GM18909 (cell line): Measurements from ENCODE around the gene ZNF20.

Experiments used
- ATAC-seq: cut with Tn5 transposase; IDR thresholded peaks from one replicate; pipeline ENCODE4 v1.9.1; 2021; ENCODE audit warnings: mild to moderate bottlenecking; ENCODE audit not compliant: unreplicated experiment, poor library complexity

Gene ZNF20

DNA sequence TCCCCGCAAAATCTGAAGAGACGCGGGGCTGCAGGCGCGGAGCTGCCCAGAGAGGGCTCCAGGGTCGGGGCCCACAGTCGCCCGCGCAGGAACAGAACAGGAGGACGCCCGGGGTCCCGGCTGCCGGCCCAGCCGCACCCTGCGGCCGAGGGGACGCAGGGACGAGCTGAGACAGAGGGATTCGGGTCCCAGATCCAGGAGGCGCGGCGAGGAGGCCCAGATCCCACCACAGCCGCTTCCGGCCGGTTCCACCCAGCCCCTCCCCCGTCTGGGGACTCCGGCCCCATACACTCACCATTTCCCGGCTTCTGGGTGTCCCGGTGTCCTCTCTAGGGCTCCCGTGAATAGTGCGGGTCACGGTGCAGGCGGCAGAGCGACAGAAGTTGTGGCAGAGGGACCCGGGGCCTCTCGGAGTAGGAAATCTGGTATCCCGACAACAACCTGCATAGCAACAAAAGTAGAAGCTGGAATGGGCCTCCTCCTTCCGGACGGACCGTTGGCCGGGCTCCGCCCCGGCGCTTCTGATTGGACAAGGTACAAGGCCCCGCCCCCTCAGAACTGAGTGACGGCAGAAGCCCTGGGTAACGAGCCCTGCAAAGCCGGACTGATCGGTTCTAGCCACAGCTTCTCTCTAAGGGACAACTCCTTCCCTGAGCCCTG lies at the start of gene ZNF20:
Gene ZNF20, minus strand, starts transcription at position 466 of the 660 bp plus-strand sequence. Its CDS starts 168 bp downstream, at position 298.
- ATAC-seq: peak; percentile 92

- ATAC-seq: no peak
Measured at GRCh38 chr19:12187625-12188024, 47.5 kb upstream of the ZNF20 start.

- no peak for ATAC-seq
Measured at GRCh38 chr19:12180377-12180776, 40.2 kb upstream of the ZNF20 start.

DNA sequence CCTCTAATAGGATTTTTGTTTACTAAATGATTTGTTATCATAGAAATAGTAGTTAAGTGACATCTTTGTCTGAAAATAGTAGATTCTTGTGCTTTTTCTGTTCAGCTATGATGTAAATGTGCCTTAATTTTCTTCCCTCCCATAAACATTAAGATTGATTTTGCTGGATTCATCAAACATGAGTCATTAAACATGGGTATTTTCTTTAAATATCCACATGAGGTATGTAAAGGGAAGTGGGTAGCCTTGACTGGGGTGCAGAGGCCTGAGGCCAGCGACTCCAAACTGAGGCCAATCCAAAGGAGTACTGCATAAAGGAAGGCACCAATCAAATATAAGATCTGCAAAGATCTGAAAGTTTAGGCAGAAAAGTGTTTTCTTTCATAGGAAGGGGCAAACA lies 26.5 kb upstream of the ZNF20 start:
- ATAC-seq: no peak

DNA sequence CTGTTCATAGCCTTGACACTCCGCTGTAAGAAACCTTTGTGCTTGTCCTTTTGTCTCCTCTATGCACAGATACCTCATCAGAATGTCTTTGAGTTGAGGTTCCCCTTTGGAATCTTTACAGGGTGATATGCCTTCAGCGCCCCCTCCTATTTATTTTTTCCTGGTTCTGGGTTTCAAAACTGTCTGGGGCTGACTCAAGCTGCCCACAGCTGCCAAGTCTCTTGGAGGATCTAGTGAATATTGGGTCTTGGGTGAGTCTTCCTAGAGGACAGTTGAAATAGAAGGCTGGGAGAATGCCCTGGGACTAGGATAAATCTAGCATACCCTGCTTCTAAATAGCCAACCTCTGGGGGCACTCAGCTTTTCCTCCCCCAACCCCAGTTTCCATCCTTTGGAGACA lies 23.7 kb upstream of the ZNF20 start:
- ATAC-seq: no peak

DNA sequence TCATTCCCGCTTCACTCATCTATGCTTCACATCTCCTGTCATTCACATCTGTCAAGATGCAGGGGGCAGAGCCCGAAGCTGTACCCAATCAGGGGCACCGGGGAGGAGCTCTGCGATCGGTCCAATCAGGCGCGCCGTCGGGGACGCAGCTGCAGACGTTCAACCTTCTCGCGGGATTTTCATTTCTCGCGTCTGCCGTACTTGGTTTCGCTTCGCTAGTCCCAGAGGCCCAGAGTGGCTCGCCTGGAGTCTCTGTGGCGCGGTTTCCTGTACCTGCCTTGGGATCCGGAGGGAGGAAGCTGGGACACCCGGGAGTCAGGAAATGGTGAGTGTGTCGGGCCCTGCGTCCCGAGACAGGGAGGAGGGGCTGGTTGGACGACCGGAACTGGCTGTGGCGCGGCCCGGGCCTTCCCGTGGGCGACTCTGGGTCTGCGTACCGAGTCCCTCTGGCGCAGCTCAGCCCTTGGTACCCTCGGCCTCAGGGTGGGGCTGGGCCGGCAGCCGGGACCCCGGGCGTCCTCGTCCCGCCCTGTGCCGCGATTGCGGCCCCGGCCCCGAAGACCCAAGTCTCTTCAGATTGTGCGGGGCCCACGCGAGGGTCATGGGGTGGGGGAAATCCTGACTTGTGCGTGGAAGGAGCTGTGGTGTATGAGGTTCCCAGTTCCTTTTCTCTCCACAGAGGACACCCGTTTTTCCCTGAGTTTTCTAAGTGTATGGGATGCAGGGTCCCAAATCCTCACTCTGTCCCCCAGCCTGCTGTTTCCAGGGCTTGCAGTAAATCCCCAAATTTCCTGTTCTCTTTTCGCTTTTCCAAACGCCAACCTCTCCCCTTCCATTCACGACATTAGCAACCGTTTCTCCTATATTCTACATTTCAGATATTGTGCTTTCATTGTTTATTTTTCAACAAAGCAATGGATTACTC lies 23.0 kb upstream of the ZNF20 start, which contains the start of gene ZNF136:
Gene ZNF136, plus strand, starts transcription at position 215 of the 925 bp plus-strand sequence. Its CDS starts 108 bp downstream, at position 323.
- peak; percentile 96 for ATAC-seq

DNA sequence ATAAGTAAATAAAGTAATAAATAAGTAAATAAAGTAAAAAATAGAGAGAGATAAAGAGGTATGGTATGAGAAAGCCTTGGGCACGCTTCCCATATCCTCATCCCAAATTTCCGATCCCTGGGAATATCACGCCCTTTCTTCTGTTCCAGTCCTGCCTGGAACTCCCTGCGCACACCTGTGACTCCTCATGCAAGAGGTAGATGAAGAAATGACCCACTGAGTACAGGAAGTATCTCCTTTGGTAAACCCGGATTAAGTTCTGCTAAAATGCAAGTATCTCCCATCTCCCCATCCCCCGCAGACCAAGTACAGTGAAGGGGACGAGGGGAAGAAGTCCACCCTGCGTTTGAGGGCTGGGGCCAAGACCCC lies 22.3 kb upstream of the ZNF20 start:
- ATAC-seq: no peak

DNA sequence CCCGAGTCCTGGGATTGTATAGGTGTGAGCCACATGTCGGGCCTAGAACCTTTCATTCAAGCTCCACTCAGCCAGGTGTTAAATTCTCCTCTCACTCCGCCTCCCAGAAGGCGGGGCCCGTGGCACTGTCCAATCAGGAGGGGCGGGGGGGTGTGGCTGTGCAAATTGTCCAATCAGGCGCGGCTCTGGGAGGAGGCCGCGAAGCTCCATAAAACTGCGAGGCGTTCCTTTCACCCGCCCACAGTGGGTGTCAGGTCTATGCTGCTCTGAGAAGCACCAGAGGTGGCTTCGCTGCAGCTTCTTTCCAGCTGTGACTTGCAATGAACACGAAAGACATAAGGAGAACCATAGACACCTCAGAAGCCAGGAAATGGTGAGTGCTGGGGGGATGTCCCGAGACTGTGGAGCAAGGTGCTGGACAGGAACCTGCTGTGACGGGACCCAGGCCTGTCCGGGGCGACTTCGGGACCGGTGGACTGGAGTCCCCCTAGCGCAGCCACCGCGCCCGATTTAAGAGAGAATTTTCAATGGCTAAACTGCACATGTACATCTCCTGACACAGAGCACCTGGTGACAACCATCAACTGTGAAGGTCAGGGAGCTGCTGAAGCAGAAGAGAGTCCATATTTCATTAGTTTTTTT lies 19.7 kb upstream of the ZNF20 start:
- ATAC-seq: no peak

- peak; percentile 65 for ATAC-seq
Measured at GRCh38 chr19:12156223-12157058, 16.3 kb upstream of the ZNF20 start, which contains the start of gene ZNF625. TSS of gene ZNF625 (minus strand) at chr19:12156734. CDS start at chr19:12156558, 176 bp downstream.

DNA sequence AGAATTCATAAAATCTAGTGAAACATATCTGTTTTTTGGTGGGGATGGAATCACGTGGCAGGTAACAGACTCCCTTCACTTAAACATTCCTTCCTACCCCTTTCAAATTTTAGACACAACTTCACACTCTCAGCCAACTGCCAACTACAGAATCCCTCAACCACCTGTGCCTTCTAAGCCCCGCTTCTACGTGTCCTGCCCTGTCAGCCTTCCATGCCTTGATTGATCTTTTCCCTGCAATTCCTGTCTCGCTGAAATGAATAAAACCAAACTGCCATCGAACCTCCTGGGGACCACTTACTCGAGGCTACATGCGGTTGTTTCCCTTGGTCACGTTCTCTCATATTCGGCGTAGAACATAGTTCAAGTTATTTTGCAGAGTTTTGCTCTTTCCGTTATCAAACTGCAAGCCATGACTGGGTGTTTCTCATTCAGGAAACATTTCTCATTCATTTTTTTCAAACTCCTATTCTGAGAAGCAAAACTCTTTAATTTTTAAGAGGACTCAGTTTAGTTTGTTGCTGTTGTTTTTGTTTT lies 15.2 kb upstream of the ZNF20 start:
- ATAC-seq: no peak

DNA sequence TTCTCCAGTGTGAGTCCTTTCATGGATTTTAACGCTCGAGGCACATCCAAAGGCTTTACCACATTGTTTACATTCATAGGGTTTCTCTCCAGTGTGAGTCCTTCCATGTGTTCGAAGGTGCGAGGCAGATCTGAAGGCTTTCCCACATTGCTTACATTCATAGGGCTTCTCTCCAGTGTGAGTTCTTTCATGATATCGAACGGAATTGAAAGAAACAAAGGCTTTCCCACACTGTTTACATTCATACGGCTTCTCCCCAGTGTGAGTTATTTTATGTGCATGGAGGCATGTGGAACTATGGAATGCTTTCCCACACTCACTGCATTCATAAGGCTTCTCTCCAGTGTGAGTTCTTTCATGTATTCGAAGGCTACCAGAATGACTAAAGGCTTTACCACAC lies 5.2 kb upstream of the ZNF20 start:
- no peak for ATAC-seq

DNA sequence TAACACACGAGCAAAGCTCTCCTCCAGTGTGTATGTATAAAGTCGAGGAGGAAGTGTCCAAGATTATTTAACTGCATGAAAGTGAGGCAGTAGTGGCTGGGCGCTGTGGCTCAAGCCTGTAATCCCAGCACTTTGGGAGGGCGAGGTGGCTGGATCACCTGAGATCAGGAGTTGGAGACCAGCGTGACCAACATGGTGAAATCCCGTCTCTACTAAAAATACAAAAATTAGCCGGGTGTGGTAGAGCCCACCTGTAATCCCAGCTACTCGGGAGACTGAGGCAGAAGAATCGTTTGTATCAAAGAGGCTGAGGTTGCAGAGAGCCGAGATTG lies 1.2 kb upstream of the ZNF20 start:
- ATAC-seq: no peak

GRCh38 chr19:12140545-12141404 lies 625 bp upstream of the ZNF20 start:
- ATAC-seq: peak; percentile 51

DNA sequence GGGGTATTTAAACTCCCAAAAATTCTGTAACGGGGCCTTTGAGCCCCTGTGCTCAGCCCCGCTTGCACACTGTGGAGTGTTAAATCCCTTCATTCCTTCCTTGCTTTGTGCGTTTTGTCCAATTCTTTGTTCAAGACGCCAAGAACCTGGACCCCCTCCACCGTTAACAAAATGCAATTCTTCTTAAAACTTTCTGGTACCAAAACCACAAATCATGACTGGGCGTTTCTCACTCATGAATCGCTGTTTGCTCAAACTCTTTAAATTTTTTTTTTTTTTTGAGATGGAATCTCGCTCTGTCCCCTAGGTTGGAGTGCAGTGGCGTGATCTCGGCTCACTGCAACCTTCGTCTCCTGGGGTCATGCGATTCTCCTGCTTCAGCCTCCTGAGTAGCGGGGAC lies 881 bp downstream of the ZNF20 start:
- no peak for ATAC-seq

DNA sequence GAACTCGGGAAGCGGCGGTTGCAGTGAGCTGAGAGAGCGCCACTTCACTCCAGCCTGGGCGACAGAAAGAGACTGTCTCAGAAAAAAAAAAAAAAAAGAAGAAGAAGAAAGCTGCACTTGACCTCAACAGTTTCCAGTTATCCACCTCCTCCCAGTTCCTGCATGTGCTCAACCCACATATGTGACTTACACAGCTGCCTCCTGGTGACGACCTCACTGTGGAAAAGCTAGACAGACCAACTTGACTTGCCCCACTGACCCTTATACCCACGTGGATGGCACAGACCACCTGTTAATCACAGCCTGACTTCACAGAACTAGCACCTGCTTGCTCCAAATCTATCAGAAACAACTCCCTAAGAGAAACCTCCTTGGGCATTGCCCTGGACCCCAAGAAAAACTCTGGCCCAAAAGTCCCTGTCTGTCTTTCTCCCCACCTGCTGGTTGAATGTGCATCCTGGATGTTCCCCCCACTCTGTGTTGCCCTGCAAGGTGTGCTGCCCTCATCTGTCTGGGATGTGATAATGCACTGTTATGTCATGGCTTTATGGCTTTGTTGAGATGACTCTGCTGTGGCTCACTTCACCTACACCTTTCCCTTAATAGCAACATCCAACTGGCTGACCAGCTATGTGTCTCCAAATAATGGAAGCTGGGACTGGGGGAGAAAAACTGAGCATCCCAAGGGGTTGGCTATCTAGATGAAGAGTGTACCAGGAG lies 2.8 kb downstream of the ZNF20 start:
- no peak for ATAC-seq

DNA sequence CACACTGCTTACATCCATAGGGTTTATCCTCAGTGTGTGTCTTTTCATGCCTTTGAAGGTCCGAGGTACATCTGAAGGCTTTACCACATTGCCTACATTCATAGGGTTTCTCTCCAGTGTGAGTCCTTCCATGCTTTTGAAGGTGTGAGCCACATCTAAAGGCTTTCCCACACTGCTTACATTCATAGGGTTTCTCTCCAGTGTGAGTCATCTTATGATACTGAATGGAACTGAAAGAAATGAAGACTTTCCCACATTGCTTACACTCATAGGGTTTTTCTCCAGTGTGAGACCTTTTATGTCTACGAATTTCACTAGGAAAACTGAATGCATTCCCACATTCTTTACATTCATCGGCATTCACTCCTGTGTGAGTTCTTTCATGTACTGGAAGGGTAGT lies 7.1 kb downstream of the ZNF20 start:
- no peak for ATAC-seq

GRCh38 chr19:12126707-12127106 lies 13.4 kb downstream of the ZNF20 start:
- ATAC-seq: no peak

DNA sequence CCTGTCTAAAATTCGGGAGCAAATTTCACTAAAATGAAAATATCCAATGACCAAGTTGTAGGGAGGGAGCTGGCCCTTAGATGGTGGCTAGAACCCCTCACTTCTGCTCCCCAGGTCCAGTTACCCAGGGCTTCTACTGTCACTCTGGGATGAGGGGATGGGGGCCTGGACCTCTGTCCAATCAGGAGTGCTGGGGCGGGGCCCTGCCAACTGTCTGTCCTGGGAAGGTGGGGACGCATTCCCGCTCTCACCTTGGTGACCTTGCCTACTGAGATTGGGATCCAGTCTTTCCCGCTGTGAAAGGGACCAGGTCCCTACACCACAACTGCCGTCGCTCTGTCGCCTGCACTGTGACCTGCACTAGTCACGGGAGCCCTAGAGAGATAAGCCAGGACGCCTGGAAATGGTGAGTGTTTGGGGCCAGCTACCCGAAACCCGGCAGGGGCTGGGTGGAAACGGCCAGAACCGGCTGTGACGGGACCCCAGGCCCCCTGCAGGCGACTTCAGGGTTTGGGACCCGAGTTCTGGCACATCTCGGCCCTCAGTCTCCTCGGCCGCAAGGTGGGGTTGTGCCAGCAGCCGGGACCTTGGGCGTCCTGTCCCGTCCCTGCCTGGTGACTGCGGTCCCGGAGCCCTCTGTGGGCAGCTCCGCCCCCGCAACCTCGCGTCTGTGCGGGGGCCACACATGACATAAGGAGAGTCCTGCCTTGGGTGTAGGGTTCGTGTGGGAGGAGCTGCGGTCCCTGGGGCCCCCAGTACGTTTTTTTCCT lies 22.8 kb downstream of the ZNF20 start:
- no peak for ATAC-seq
